MCF 10A (cell line): ENCODE results near the gene B3GALNT1. TPM values are rescaled to one million over a fixed set of nuclear protein-coding genes. Genes with fewer than 3 reads are reported as not detected.

Source experiments
- BruUV-seq: library from RNA; stranded (reverse); fragments of 400-500 nt; replicated peaks from 2 replicates; lab custom pipeline; 2021; lab: Mats Ljungman, UMichigan
- CTCF ChIA-PET: fragments of 300-600 bp; sonication (Branson Sonifier 250); formaldehyde crosslinking; extraction: SDS; loops from one replicate; lab custom pipeline; 2021; ENCODE audit warnings: antibody characterized with exemption, inconsistent platforms; lab: Yijun Ruan, JAX
- POLR2A ChIA-PET: fragments of 300-600, 350-650 bp; sonication (Branson Sonifier 250); formaldehyde crosslinking; extraction: SDS; loops from one replicate; lab custom pipeline; 2020; ENCODE audit warnings: antibody characterized with exemption, inconsistent platforms; lab: Yijun Ruan, JAX
- DNase-seq: peaks from one replicate; pipeline ENCODE4 v3.0.0-alpha.2; 2018; ENCODE audit not compliant: unreplicated experiment
- H3K27ac Mint-ChIP-seq: one replicate; pipeline ENCODE4 v1.8.0; 2022; ENCODE audit warnings: mild to moderate bottlenecking, low read depth, mixed read lengths; ENCODE audit not compliant: unreplicated experiment
- H3K27me3 Mint-ChIP-seq: one replicate; pipeline ENCODE4 v1.8.0; 2022; ENCODE audit warnings: mixed read lengths; ENCODE audit not compliant: insufficient read depth, unreplicated experiment
- H3K36me3 Mint-ChIP-seq: one replicate; pipeline ENCODE4 v1.8.0; 2022; ENCODE audit warnings: mild to moderate bottlenecking, moderate library complexity, mixed read lengths; ENCODE audit not compliant: insufficient read depth, unreplicated experiment
- H3K4me1 Mint-ChIP-seq: one replicate; pipeline ENCODE4 v1.8.0; 2022; ENCODE audit warnings: mixed read lengths; ENCODE audit not compliant: insufficient read depth, unreplicated experiment
- H3K4me3 Mint-ChIP-seq: one replicate; pipeline ENCODE4 v1.8.0; 2022; ENCODE audit warnings: mild to moderate bottlenecking, moderate library complexity, mixed read lengths; ENCODE audit not compliant: unreplicated experiment
- H3K9me3 Mint-ChIP-seq: one replicate; pipeline ENCODE4 v1.8.0; 2022; ENCODE audit warnings: mixed read lengths; ENCODE audit not compliant: unreplicated experiment
- intact Hi-C: fragments of 100-400 bp; cut with micrococcal nuclease; formaldehyde crosslinking; loops from 2 replicates; pipeline ENCODE4 v1.14.1; 2022
- total RNA-seq: library from RNA; stranded (reverse); gene quantifications from 2 replicates; pipeline ENCODE4 v1.2.3, GENCODE V29; 2022
- TF ChIP-seq, protein P1 (sequence below): fragments of 200-600 bp; IDR thresholded peaks from one replicate; pipeline ENCODE4 v1.8.0; 2022; ENCODE audit warnings: antibody characterized with exemption, mild to moderate bottlenecking; ENCODE audit not compliant: unreplicated experiment

B3GALNT1 gene
- total RNA-seq, 1 experiment from 2014 or later: 3.6 TPM

DNA sequence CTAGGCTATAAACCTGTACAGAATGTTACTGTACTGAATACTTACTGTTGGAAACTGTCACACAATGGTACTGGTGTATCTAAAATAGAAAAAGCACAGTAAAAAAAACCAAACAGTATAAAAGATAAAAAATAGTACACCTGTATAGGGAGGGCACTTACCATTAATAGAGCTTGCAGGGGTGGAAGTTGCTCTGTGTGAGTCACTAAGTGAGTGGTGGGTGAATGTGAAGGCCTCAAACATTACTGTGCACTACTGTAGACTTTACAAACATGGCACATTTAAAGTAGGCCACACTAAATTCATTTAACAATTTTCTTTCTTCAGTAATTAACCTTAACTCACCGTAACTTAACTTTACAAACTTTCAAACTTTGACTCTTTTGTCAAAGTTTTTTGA, 22.0 kb downstream of the B3GALNT1 start:
- POLR2A ChIA-PET: no interaction called here
- no peak overlapping the region for H3K4me3 Mint-ChIP-seq
- no peaks in the 10 kb centered on the region for H3K4me1 Mint-ChIP-seq
- no peak for DNase-seq
- H3K27ac Mint-ChIP-seq: no peak overlapping the region
- no peaks in the 10 kb centered on the region for H3K36me3 Mint-ChIP-seq
- intact Hi-C loops: no loop called here
- H3K27me3 Mint-ChIP-seq: no peaks in the 10 kb centered on the region
- TF ChIP-seq, protein P1, sequence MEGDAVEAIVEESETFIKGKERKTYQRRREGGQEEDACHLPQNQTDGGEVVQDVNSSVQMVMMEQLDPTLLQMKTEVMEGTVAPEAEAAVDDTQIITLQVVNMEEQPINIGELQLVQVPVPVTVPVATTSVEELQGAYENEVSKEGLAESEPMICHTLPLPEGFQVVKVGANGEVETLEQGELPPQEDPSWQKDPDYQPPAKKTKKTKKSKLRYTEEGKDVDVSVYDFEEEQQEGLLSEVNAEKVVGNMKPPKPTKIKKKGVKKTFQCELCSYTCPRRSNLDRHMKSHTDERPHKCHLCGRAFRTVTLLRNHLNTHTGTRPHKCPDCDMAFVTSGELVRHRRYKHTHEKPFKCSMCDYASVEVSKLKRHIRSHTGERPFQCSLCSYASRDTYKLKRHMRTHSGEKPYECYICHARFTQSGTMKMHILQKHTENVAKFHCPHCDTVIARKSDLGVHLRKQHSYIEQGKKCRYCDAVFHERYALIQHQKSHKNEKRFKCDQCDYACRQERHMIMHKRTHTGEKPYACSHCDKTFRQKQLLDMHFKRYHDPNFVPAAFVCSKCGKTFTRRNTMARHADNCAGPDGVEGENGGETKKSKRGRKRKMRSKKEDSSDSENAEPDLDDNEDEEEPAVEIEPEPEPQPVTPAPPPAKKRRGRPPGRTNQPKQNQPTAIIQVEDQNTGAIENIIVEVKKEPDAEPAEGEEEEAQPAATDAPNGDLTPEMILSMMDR: no peak
- no TSS peak for BruUV-seq
- CTCF ChIA-PET: interaction anchor here (0.6 kb wide), 1 partner anchor 28 kb away, joined by 4 read pairs; no protein-coding TSS in a partner anchor
- H3K9me3 Mint-ChIP-seq: no peaks in the 10 kb centered on the region

DNA sequence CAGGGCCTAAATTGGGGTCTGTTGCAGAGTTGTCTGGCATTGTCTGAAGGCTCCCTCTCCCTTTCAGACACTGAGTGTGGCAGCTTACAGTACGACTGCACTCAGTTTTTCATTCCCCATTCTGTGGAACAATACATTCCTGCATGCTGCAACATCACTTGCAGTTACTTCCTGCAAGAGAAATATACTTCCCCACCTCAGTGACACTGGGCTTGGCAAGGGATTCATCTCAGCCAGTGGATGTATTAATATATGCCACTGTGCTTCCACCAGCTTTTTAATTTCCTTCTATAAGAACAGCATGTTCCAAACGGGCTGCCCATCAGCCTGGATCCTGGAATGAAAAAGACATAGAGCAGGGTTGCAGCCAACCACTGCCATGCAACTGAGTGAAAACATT, 23.1 kb downstream of the B3GALNT1 start:
- no TSS peak for BruUV-seq
- no peak for DNase-seq
- ChIA-PET POLR2A (no interaction called here), CTCF (no interaction called here)
- H3K9me3 Mint-ChIP-seq: no peaks in the 10 kb centered on the region
- no peak overlapping the region for H3K27ac Mint-ChIP-seq
- TF ChIP-seq, protein P1: no peak
- H3K27me3 Mint-ChIP-seq: no peaks in the 10 kb centered on the region
- no peaks in the 10 kb centered on the region for H3K36me3 Mint-ChIP-seq
- no peak overlapping the region for H3K4me3 Mint-ChIP-seq
- no peaks in the 10 kb centered on the region for H3K4me1 Mint-ChIP-seq
- intact Hi-C loops: no loop called here

GRCh38 chr3:161081633-161082032, 23.5 kb downstream of the B3GALNT1 start:
- intact Hi-C loops: no loop called here
- Mint-ChIP-seq H3K36me3 (no peaks in the 10 kb centered on the region), H3K4me3 (no peak overlapping the region), H3K9me3 (no peaks in the 10 kb centered on the region), H3K27me3 (no peaks in the 10 kb centered on the region), H3K27ac (no peak overlapping the region), H3K4me1 (no peaks in the 10 kb centered on the region)
- ChIA-PET POLR2A (no interaction called here), CTCF (interaction anchor here (0.6 kb wide), 1 partner anchor 121 kb away, joined by 4 read pairs; no protein-coding TSS in a partner anchor)
- DNase-seq: no peak
- TF ChIP-seq, protein P1: no peak
- BruUV-seq: no TSS peak

DNA sequence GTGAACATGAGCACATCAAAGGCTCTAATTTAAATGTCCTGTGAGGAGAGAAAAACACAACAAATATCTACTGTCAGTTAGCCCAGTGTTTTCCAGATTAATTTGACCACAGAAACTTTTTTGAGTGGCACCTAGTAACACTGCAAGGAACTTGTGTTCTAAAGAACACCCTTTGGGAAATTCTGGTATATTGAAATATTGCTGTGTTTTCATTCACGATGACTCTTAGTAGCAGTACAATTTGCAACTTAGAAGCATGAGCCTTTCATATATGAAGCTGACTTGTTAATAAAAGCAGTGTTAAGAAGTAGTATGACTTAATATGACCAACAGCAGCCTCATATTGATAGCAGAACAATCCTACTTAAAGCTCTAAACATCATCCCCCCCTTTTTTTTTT, 32.0 kb downstream of the B3GALNT1 start:
- Mint-ChIP-seq H3K9me3 (no peaks in the 10 kb centered on the region), H3K27ac (no peak overlapping the region), H3K27me3 (no peaks in the 10 kb centered on the region), H3K4me3 (no peak overlapping the region), H3K4me1 (peaks cover 14% of the 10 kb centered on the region), H3K36me3 (no peaks in the 10 kb centered on the region)
- no peak for DNase-seq
- ChIA-PET POLR2A (no interaction called here), CTCF (no interaction called here)
- TF ChIP-seq, protein P1: no peak
- intact Hi-C loops: no loop called here
- BruUV-seq: no TSS peak
